SK-N-SH treated with all-trans-retinoic acid at 6 μM for 48 hours (cell line): Measurements from ENCODE around the gene NUP210.

Experiments
- SNAI2 ChIP-seq: fragments of 250-450 bp; sonication (Bioruptor Pico); IDR thresholded peaks from 2 replicates; pipeline ENCODE4 v1.5.0; 2020; ENCODE audit warnings: mild to moderate bottlenecking, moderate library complexity
- ZNF70 ChIP-seq: fragments of 450-650 bp; formaldehyde crosslinking; IDR thresholded peaks from 2 replicates; pipeline ENCODE4 v1.5.0; 2020; ENCODE audit warnings: mild to moderate bottlenecking, moderate library complexity
- ZNF8 ChIP-seq: fragments of 450-650 bp; formaldehyde crosslinking; IDR thresholded peaks from 2 replicates; pipeline ENCODE4 v1.5.0; 2020; ENCODE audit warnings: mild to moderate bottlenecking, moderate library complexity
- TF ChIP-seq, protein P1 (sequence below): fragments of 250-450 bp; sonication (Bioruptor Pico); IDR thresholded peaks from 2 replicates; pipeline ENCODE4 v1.5.1; 2020; ENCODE audit warnings: low read depth, mild to moderate bottlenecking, moderate library complexity

DNA sequence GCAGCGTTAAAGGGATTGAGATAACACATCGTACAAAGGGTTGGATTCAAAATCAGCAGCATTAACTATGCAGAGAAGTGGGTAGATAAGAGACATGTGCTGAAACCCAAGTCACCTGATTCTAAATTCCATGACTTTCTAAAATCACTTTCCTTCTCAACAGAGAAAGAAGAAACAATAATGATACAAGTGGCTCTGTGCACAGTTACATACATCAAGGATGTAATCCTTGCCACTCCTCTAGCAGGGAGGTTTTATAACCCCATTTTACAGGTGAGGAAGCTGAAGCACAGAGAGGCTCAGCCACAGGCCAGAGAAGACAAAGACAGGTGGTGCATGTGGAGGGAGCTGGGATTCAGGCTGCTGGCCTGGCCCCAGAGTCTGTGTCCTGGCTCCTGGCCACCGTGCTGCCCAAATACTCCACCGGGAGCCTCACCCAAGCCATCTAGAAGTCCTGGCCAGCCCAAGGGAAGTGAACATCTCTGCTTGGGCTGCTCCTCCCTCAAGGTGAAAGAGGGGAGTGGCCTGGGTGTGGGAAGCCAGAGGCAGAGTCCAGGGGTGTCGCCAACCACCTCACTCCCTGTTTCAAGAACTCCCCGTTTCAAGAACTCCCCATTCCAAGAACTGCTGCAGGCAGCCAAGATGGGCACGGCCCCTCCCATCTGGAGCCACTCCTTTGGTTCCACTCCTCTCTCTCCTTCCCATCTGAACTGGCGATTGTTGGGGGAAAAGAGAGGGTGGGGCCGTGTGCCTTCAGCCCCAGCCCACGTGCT, 147.1 kb downstream of the NUP210 start:
- TF ChIP-seq, protein P1, sequence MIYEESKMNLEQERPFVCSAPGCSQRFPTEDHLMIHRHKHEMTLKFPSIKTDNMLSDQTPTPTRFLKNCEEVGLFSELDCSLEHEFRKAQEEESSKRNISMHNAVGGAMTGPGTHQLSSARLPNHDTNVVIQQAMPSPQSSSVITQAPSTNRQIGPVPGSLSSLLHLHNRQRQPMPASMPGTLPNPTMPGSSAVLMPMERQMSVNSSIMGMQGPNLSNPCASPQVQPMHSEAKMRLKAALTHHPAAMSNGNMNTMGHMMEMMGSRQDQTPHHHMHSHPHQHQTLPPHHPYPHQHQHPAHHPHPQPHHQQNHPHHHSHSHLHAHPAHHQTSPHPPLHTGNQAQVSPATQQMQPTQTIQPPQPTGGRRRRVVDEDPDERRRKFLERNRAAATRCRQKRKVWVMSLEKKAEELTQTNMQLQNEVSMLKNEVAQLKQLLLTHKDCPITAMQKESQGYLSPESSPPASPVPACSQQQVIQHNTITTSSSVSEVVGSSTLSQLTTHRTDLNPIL (CRISPR knock-in tag) = no peak
- TF ChIP-seq SNAI2 (CRISPR knock-in tag) = no peak
- no peak for TF ChIP-seq ZNF70 (CRISPR knock-in tag)
- no peak for TF ChIP-seq ZNF8 (CRISPR knock-in tag)
